ENCODE data around the gene KLF3.

Gene KLF3

DNA sequence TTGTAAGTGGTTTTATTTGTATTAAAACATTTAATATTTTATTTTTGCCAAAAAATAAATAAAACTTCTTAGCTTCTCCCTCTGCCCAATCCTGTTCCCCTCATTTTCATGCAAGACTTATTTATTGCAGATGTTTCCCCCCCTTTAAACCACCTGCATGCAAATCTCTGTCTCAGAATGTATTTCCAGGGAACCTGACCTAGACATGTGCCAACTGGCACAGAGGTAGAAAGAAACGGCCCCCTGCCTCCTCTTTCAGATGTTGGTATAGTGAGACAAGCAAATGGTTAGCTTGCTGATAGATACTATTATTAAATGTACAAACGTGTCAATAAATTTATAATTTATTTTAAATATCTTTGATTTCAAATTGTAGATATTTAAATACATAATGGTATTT lies 47.1 kb downstream of the KLF3 start:
- TF ChIP-seq, protein P1, sequence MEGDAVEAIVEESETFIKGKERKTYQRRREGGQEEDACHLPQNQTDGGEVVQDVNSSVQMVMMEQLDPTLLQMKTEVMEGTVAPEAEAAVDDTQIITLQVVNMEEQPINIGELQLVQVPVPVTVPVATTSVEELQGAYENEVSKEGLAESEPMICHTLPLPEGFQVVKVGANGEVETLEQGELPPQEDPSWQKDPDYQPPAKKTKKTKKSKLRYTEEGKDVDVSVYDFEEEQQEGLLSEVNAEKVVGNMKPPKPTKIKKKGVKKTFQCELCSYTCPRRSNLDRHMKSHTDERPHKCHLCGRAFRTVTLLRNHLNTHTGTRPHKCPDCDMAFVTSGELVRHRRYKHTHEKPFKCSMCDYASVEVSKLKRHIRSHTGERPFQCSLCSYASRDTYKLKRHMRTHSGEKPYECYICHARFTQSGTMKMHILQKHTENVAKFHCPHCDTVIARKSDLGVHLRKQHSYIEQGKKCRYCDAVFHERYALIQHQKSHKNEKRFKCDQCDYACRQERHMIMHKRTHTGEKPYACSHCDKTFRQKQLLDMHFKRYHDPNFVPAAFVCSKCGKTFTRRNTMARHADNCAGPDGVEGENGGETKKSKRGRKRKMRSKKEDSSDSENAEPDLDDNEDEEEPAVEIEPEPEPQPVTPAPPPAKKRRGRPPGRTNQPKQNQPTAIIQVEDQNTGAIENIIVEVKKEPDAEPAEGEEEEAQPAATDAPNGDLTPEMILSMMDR (IDR thresholded peaks at IDR 0.05; ENCODE audit: low read depth, low read length, missing control alignments) = no peak
- in situ Hi-C loops (cut with HindIII; ENCODE audit: low sequenced_read_pairs) = no loop called here
- H3K4me3 ChIP-seq (ENCODE audit: low read depth, low read length) = no peak overlapping the region

DNA sequence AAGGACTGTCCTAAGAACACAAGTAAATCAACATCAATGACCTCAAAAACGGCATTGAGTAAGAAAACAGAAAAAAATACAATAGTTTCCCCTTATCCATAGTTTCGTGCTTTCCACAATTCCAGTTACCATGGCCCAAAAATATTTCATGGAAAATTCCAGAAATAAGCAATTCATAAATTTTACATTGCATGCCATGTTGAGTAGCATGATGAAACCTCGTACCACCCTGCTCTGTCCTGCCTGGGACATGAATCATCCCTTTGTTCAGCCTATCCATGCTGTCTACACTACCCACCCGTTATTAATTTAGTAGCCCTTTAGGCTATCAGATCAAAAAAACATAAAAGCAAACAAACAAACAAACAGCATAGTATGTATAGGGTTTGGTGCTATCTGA lies 51.1 kb downstream of the KLF3 start:
- no peak for DNase-seq (ENCODE audit: low read depth)
- in situ Hi-C loops (cut with HindIII; ENCODE audit: low sequenced_read_pairs) = no loop called here
- H3K4me3 ChIP-seq (ENCODE audit: low read depth, low read length) = no peak overlapping the region
- TF ChIP-seq, protein P1 (IDR thresholded peaks at IDR 0.05; ENCODE audit: low read depth, low read length, missing control alignments) = no peak

More for the DNA sequence above, 47.1 kb downstream of the KLF3 start:
- DNase-seq (ENCODE audit: low read depth) = no peak

DNA sequence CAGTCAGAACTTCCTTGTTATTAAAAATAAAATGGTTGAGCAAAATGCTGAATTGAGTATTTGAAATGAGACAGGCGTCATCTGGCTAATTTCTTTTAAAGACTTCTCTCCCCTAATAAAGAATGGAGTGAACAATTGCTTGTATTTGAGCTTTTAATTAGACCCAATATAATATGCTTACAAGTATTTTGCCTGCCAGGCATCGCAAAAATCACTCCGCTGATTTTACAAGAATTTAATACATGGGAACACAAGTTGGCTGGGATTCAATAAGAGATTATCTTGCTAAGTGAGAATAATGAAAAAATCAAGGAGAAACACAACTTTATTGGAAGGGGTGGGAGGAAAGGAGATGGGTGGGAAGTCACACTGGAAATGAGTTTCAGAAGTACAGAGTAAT lies 52.3 kb downstream of the KLF3 start:
- DNase-seq (ENCODE audit: low read depth) = no peak
- TF ChIP-seq, protein P1 (IDR thresholded peaks at IDR 0.05; ENCODE audit: low read depth, low read length, missing control alignments) = no peak
- in situ Hi-C loops (cut with HindIII; ENCODE audit: low sequenced_read_pairs) = no loop called here
- no peak overlapping the region for H3K4me3 ChIP-seq (ENCODE audit: low read depth, low read length)

DNA sequence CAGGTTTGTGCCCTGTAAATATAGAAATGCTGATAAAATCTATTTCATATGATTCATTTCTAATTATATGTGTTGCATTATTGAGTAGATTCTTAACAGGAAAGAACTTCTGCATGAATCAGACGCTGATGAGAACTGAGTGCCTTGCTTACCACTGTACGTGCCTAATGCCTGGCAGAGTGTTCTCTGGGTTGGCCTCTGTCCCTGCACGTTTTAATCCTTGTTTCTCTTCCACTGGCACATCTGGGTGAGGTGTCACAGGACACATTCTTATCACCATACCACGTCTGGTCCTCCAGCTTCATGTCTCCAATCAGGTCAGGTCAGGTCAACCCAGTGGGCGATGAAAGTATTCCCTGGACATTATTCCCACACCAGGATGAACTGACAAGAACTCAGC lies 53.6 kb downstream of the KLF3 start:
- H3K4me3 ChIP-seq (ENCODE audit: low read depth, low read length) = no peak overlapping the region
- TF ChIP-seq, protein P1 (IDR thresholded peaks at IDR 0.05; ENCODE audit: low read depth, low read length, missing control alignments) = no peak
- in situ Hi-C loops (cut with HindIII; ENCODE audit: low sequenced_read_pairs) = no loop called here
- DNase-seq (ENCODE audit: low read depth) = no peak

DNA sequence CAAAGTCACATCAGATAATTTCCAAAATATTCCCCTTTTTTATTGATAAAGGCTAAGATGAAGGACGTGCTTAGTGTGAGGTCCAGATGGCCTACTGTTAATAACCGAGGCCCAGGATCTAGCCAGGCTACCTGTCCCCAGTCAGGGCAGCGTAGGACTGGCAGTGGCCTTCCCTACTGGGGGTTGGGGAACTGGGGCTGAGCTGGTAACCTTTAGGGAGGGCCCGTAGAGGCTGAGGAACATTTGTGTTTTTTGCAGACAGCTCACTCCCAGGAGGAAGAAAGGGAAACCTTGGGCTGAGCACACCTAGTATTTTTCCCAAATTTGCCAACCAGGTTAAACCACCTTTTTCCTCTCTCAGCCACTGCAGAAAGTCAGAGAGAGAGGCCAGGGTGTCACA lies 59.1 kb downstream of the KLF3 start:
- in situ Hi-C loops (cut with HindIII; ENCODE audit: low sequenced_read_pairs) = no loop called here
- TF ChIP-seq, protein P1 (IDR thresholded peaks at IDR 0.05; ENCODE audit: low read depth, low read length, missing control alignments) = no peak
- no peak overlapping the region for H3K4me3 ChIP-seq (ENCODE audit: low read depth, low read length)
- no peak for DNase-seq (ENCODE audit: low read depth)

DNA sequence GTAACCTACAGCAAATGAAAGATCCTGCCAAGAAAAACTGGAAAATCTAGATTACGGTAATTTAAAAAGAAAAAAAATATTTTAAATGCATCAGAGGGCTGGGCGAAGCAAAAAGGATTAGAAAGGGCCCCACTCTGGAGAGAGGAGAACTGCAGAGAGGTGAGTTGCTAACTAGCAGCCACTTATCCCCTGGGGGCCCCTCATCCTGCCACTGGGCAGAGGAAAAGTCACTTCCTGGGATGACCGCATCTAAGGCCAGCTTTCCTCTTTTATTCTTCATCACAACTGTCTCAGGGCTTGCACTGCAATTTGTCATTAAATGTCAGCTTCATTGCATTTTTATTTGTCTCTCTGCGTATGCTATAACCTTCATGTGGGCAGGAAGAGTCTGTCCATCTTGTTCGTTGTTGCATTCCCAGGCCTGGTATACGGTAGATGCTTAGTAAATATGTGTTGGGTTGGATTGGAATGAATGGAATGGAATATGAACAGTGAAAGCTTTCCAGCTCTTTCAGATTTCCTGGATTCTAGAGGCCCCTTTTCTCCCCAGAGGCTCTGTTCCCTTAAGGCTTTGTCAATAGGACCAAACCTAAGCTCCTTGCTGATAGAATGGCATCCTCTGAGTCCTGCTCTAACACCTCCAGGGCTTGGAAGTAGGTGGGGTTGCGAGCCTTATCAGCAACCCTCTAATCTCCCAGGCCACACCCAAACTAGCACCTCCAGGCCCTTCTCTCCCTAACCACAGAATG lies 59.9 kb downstream of the KLF3 start:
- in situ Hi-C loops (cut with HindIII; ENCODE audit: low sequenced_read_pairs) = no loop called here
- TF ChIP-seq, protein P1 (IDR thresholded peaks at IDR 0.05; ENCODE audit: low read depth, low read length, missing control alignments) = no peak

More for the DNA sequence above, 59.9 kb downstream of the KLF3 start:
- H3K4me3 ChIP-seq (ENCODE audit: low read depth, low read length) = no peak overlapping the region
- DNase-seq (ENCODE audit: low read depth) = no peak
